22Rv1 (cell line): ENCODE measurements around the gene ANKRD2.

Experiments used
- H3K27ac ChIP-seq: fragments of 450-650 bp; 2 replicates; pipeline ENCODE4 v1.5.1; 2017
- ZFX ChIP-seq: fragments of 450-650 bp; IDR thresholded peaks from 2 replicates; pipeline ENCODE4 v1.6.1; 2017; ENCODE audit warnings: antibody characterized with exemption, borderline replicate concordance
- TF ChIP-seq, protein P1 (sequence below): fragments of 450-650 bp; IDR thresholded peaks from 2 replicates; pipeline ENCODE4 v1.5.1; 2017; ENCODE audit warnings: mild to moderate bottlenecking

The ANKRD2 gene

DNA sequence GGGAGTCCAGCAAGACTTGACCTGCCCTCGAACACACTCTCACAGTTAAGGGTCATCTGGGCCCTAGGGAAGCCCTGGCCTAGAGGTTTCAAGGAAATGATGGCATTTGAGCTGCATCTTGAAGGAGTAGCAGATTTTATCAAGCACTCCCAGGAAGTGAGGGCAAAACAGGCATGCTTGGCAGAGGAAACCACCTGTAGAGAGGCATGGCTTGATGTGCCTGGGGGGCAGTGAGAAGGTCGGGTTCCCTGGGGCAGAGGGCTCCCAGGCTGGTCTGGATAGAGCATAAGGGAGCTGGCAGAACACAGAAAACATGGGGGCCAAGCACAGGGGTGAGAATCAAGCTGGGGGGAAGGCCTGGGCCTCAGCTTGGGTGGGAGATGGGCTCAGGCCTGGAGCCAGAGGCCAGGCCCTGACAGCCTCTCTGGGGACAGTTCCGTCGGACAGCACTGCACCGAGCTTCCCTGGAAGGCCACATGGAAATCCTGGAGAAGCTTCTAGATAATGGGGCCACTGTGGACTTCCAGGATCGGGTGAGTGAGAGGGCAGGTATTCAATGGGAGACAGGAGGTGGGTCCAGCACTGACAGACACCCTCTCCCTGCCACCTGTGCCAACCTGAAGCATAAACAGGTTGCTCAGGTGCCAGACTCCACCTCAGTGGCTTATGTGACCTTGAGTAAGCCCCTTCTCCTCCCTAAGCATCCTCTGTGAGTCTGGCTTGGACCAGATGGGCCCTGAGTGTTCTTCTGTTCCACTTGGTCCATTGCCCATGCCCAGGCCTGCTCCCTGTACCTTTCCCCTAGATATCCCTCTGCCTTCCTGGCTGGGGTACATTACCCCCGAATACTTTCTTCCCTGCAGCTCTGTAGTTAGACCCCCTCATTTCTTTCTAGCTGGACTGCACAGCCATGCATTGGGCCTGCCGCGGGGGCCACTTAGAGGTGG is 8.1 kb downstream of the ANKRD2 start:
- TF ChIP-seq, protein P1, sequence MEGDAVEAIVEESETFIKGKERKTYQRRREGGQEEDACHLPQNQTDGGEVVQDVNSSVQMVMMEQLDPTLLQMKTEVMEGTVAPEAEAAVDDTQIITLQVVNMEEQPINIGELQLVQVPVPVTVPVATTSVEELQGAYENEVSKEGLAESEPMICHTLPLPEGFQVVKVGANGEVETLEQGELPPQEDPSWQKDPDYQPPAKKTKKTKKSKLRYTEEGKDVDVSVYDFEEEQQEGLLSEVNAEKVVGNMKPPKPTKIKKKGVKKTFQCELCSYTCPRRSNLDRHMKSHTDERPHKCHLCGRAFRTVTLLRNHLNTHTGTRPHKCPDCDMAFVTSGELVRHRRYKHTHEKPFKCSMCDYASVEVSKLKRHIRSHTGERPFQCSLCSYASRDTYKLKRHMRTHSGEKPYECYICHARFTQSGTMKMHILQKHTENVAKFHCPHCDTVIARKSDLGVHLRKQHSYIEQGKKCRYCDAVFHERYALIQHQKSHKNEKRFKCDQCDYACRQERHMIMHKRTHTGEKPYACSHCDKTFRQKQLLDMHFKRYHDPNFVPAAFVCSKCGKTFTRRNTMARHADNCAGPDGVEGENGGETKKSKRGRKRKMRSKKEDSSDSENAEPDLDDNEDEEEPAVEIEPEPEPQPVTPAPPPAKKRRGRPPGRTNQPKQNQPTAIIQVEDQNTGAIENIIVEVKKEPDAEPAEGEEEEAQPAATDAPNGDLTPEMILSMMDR = no peak
- no peak for TF ChIP-seq ZFX
- H3K27ac ChIP-seq = no peak overlapping the region

DNA sequence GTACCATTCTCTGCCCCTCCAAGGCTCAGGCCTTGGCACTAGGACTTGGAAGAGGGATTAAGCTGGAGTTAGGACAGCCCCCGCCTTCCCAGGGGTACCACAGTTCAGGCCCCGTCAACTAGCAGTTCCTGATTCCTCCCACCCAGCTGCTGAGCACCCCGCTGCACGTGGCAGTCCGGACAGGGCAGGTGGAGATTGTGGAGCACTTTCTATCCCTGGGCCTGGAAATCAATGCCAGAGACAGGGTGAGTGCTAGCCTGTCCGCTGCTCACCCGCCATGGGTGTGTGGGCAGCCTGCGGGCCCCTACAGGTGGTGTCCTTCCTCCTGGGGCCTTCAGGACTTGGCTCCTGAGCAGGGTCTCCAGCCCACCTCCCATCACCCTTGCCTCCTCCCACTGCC is 9.6 kb downstream of the ANKRD2 start:
- no peak for TF ChIP-seq ZFX
- TF ChIP-seq, protein P1 = no peak
- no peak overlapping the region for H3K27ac ChIP-seq

DNA sequence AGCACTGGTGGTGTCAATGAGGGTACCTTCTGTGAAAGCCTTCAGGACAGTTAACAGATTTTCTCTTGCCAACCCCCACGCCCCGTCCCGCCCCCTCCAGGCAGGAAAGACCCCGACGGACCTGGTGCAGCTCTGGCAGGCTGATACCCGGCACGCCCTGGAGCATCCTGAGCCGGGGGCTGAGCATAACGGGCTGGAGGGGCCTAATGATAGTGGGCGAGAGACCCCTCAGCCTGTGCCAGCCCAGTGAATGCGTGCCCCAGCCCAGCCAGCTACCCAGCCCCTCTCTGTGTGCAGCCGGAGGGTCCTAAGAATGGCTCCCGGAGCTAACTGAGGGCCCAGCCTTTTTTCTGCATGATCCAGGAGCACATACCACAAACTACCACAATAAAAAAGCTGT is 10.9 kb downstream of the ANKRD2 start:
- peak overlapping the region; percentile 48 for H3K27ac ChIP-seq
- no peak for TF ChIP-seq ZFX
- TF ChIP-seq, protein P1 = no peak

DNA sequence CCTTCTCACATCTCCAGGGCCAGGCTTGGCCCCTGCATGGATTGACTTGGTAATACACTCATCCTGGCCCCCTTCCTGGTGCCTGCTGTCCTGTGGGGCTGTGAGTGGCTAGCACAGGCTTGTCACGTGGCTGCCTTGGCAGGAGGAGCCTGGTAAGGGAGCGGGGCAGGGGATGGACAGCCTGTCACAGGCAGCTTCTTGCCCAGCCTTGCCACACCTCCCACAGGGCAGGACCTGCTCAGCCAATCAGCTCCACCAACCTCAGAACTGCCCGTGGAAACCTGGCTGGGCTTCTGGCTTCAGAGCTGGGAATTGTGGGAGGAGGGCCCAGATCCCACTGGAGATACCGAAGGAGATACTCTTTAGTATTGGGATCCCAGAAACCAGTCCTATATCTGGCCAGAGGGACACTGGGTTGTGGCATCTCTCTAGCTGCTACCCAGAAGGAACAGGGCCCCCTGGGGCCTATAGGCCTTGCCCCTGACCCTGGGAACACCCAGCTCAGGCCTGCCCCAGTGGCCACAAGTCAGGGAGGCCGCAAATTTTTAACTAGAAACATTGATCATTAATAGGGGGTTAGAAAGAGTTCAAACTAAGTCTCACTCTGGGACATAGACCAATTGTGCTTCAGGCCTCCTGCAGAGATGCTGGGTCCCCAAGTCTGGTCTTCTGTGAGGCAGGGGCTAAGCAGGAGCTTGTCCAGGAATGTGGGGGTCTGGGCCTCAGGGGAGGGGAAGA is 11.7 kb downstream of the ANKRD2 start, which contains the start of gene HOGA1:
HOGA1 (plus strand) TSS at position 330 of the 738 bp plus-strand sequence; CDS start at position 645, 315 bp downstream.
- H3K27ac ChIP-seq = peak within 1 kb of the TSS; percentile 48
- TF ChIP-seq ZFX = no peak
- TF ChIP-seq, protein P1 = no peak

DNA sequence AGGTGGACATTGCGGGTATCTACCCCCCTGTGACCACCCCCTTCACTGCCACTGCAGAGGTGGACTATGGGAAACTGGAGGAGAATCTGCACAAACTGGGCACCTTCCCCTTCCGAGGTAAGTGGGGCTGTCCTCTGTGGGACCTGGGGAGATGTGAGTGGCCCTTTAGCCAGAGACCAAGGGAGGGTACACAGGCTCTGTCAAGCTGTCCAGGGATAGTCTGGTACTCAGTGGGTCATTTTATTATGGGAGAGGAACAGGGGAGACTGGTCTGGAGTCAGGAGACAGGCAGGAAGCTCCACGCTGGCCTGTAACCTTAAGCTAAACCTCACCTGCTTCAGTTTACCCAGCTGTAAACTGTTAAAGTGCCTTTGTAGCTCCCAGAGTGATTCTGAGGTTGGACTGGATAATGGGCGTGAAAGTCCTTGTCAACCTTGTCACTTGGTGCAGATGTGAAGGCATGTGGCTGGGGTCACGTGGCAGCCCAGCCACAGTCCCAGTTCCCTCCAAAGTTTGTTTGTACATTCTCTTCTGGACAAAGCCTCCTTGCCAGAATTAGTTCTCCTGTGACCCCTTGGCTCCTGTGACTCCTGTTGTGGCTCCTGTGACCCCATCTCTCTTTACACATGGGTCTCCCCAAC is 12.3 kb downstream of the ANKRD2 start:
- H3K27ac ChIP-seq = peak overlapping the region; percentile 48; the same call in 1 of the 2 replicates
- TF ChIP-seq, protein P1 = no peak
- no peak for TF ChIP-seq ZFX

DNA sequence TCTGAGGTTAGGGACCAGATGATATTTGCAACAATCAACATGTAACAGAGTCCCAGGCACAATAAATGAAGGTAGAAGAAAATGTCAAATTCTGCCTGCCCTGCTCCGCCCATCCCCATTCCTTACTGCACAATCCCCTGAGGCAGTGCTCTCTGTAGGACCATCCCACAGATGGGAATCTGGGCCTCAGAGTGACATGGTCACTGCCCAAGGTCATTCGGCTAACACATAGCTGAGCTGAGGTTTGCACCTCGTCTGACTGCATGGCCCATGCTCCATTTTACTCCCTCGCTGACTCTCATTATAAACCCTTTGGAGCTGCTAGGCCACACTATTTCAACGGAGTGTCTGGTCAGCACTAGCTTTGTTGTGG is 12.8 kb downstream of the ANKRD2 start:
- no peak for TF ChIP-seq ZFX
- TF ChIP-seq, protein P1 = no peak
- no peak overlapping the region for H3K27ac ChIP-seq
